Measurements from ENCODE around the gene SYPL1.
A peak's percentile ranks its signal among the peaks of the same experiment; 100 is the strongest.

The SYPL1 gene

GRCh38 chr7:106127984-106128780, 16.1 kb upstream of the SYPL1 start:
- H3K9me3 Mint-ChIP-seq: no peaks in the 10 kb centered on the region
- ATAC-seq: no peak
- H3K4me3 Mint-ChIP-seq: no peak overlapping the region
- no peak overlapping the region for H3K27ac Mint-ChIP-seq
- no peaks in the 10 kb centered on the region for H3K36me3 Mint-ChIP-seq
- H3K4me1 Mint-ChIP-seq: peaks cover 13% of the 10 kb centered on the region
- H3K27me3 Mint-ChIP-seq: no peaks in the 10 kb centered on the region

DNA sequence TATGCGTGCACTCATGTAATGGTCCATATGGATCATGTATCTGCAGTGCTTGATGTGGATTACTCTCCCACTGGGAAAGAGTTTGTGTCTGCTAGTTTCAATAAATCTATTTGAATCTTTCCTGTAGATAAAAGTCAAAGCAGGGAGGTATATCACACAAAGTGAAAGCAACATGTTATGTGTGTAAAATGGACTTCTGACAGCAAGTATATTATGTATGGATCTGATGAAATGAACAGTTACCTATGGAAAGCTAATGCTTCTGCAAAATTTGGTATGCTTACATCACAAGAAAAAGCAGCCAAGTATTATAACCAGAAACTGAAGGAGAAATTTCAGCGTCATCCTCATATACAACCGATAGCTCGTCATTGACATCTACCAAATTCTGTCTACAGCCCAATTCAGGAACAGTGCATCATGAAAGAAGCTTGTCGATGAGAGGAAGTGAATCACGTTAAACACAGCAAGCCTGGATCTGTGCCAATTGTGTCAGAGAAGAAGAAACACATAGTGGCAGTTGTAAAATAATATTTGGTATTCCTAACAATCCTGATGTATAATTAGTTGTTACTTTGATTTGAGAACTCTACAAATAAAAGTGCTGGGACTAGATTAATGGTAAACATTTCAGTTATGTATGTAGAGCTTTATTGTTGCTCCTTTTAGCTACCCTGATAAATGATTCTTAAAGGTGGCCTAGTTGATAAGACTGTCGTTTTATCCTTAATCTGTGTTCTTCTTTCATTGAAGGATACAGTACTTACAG, 14.2 kb upstream of the SYPL1 start:
- Mint-ChIP-seq H3K4me1 (peaks cover 17% of the 10 kb centered on the region), H3K36me3 (no peaks in the 10 kb centered on the region), H3K9me3 (no peaks in the 10 kb centered on the region), H3K27ac (no peak overlapping the region), H3K27me3 (no peaks in the 10 kb centered on the region), H3K4me3 (no peak overlapping the region)
- ATAC-seq: no peak

DNA sequence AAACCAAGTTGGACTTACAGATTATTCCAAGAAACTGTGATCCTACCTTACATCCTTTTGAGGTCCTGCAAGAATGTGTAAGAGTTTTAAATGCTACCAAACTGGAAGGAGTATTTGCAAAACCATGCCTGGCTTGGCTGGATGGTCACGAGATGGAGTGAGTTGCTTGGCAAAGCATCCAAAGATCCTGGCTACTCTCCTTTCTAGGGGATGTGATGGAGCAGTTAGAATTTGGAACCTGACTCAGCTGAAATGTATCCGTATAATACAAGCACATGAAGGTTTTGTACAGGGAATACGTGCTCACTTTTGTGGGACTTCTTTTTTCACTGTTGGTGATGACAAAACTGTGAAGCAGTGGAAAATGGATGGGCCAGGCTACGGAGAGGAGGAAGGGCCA, 13.3 kb upstream of the SYPL1 start:
- no peak overlapping the region for H3K4me3 Mint-ChIP-seq

GRCh38 chr7:106124186-106124585, 12.1 kb upstream of the SYPL1 start:
- no peaks in the 10 kb centered on the region for H3K27me3 Mint-ChIP-seq
- H3K36me3 Mint-ChIP-seq: no peaks in the 10 kb centered on the region
- H3K27ac Mint-ChIP-seq: peak overlapping the region; percentile 19
- H3K4me3 Mint-ChIP-seq: no peak overlapping the region
- no peaks in the 10 kb centered on the region for H3K9me3 Mint-ChIP-seq
- no peak for ATAC-seq
- H3K4me1 Mint-ChIP-seq: peaks cover 25% of the 10 kb centered on the region

More for the DNA sequence above, 13.3 kb upstream of the SYPL1 start:
- no peak overlapping the region for H3K27ac Mint-ChIP-seq
- H3K9me3 Mint-ChIP-seq: no peaks in the 10 kb centered on the region
- peaks cover 22% of the 10 kb centered on the region for H3K4me1 Mint-ChIP-seq
- H3K36me3 Mint-ChIP-seq: no peaks in the 10 kb centered on the region
- H3K27me3 Mint-ChIP-seq: no peaks in the 10 kb centered on the region
- ATAC-seq: no peak

GRCh38 chr7:106122713-106123112, 10.6 kb upstream of the SYPL1 start:
- Mint-ChIP-seq H3K27ac (no peak overlapping the region), H3K4me3 (no peak overlapping the region), H3K9me3 (no peaks in the 10 kb centered on the region), H3K4me1 (peaks cover 33% of the 10 kb centered on the region), H3K27me3 (no peaks in the 10 kb centered on the region), H3K36me3 (no peaks in the 10 kb centered on the region)
- no peak for ATAC-seq

- Mint-ChIP-seq H3K27ac (no peak overlapping the region), H3K4me1 (peaks cover 43% of the 10 kb centered on the region), H3K36me3 (no peaks in the 10 kb centered on the region)
Measured at GRCh38 chr7:106121189-106121810, 9.2 kb upstream of the SYPL1 start.

DNA sequence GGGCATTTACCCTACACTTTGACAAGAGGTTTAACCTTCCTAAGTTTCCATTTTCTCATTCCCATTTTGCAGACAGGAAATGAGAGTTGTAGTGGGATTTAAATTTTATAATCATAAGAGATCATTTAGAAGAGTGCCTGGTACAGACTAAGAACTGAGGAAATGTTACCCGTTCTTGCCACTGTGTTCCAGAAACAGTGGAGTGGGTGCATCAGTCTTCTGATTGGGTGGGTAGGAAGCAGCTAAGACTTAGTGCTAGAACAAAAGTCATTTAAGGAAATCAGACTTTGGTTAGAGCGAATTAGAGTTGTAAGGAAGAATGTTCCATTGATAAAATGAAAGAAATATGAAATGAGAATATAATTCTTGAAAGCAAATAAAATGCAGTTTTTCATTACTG, 8.4 kb upstream of the SYPL1 start:
- Mint-ChIP-seq H3K9me3 (no peaks in the 10 kb centered on the region), H3K27me3 (no peaks in the 10 kb centered on the region), H3K36me3 (no peaks in the 10 kb centered on the region), H3K4me1 (peaks cover 43% of the 10 kb centered on the region), H3K4me3 (no peak overlapping the region), H3K27ac (peak overlapping the region; percentile 70)
- ATAC-seq: no peak

More at GRCh38 chr7:106121189-106121810, 9.2 kb upstream of the SYPL1 start:
- no peak for ATAC-seq
- H3K27me3 Mint-ChIP-seq: no peaks in the 10 kb centered on the region
- H3K9me3 Mint-ChIP-seq: no peaks in the 10 kb centered on the region
- no peak overlapping the region for H3K4me3 Mint-ChIP-seq

DNA sequence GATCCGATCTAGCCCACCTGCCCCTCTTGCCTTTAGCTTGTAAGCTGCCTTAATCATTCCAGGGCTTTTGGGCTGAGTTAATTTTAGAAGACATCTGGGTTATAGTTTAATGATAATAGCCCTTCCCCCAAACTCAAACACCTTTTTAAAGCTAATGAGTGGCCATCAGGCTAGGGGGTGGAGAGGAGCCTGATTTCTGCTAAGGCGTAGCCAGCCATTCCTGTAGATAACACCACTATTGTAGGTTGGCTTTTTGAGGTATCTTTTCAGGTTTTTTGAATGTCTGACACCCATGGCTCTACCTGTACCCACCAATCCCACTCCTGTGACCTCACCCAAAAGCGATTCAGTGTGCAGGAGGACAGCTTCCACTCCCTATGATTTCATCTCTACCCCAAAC, 7.6 kb upstream of the SYPL1 start:
- no peaks in the 10 kb centered on the region for H3K9me3 Mint-ChIP-seq

GRCh38 chr7:106117786-106118544, 5.9 kb upstream of the SYPL1 start:
- H3K4me3 Mint-ChIP-seq: no peak overlapping the region
- no peak for ATAC-seq
- peak overlapping the region; percentile 79 for H3K27ac Mint-ChIP-seq
- no peaks in the 10 kb centered on the region for H3K36me3 Mint-ChIP-seq
- no peaks in the 10 kb centered on the region for H3K27me3 Mint-ChIP-seq
- peaks cover 53% of the 10 kb centered on the region for H3K4me1 Mint-ChIP-seq
- H3K9me3 Mint-ChIP-seq: no peaks in the 10 kb centered on the region

More for the DNA sequence above, 7.6 kb upstream of the SYPL1 start:
- Mint-ChIP-seq H3K36me3 (no peaks in the 10 kb centered on the region), H3K4me1 (peaks cover 46% of the 10 kb centered on the region), H3K27me3 (no peaks in the 10 kb centered on the region), H3K4me3 (no peak overlapping the region), H3K27ac (peak overlapping the region; percentile 70)
- no peak for ATAC-seq

DNA sequence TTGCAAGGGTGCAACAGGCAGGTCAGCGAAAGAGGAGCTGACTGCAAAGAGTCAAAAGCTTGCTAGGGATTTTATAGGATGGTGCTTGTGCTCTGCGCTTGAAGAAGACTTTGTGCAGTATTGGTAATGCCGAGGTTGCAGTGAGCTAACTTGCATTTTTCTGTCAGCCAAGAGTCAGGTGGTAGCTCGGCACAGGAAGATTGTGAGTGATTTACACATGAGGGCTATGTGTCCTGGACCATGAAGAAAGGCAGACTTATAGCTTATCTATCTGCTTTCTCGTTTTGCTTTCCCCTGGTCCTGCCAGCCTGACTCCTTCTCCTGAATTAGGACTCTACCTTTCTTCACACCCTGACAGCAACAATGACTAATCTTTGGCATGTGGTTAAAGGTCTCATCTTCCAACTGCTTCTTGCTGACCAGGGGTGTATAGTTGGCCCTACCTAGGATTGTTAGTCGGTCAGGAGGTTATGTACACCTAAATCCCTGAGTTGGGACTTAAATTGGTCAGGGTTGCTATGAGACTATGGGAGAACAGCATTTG, 4.1 kb upstream of the SYPL1 start:
- H3K27ac Mint-ChIP-seq: peak overlapping the region; percentile 79
- H3K36me3 Mint-ChIP-seq: no peaks in the 10 kb centered on the region
- no peak for ATAC-seq
- no peak overlapping the region for H3K4me3 Mint-ChIP-seq
- no peaks in the 10 kb centered on the region for H3K9me3 Mint-ChIP-seq
- H3K27me3 Mint-ChIP-seq: no peaks in the 10 kb centered on the region
- H3K4me1 Mint-ChIP-seq: peaks cover 51% of the 10 kb centered on the region

DNA sequence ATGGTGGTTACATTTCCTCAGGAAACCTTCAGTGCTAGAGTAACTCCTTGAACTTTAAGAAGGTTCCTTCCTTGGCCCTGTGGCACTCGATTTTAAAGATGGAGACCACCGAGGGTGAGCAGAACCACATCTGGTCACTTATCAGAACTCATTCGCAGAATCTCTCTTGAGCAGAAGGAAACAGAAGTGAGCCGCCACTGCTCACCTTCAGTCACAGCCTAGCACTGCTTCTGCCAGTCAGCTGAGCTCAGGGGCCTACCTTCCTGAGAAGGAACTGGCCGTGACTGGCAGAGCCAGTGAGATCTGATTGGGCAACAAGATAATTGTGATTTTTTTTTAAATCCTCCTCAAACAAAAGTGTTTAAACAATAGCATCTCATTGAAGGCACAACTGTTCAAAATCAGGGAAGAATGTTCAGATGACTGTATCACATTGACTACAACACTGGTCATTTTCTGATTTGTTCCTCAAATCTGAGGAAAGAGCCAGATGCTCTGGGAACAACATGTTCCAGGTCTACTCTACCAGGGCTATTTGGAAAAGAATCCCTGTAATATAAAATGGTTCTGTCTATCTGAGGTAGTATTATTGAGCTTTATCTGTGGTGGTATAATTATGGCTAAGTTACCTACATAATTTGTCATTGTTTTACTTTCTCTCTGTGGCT, 2.7 kb upstream of the SYPL1 start:
- Mint-ChIP-seq H3K4me3 (peak overlapping the region; percentile 13), H3K4me1 (peaks cover 52% of the 10 kb centered on the region), H3K36me3 (peaks cover 6% of the 10 kb centered on the region), H3K27me3 (no peaks in the 10 kb centered on the region), H3K9me3 (no peaks in the 10 kb centered on the region), H3K27ac (peak overlapping the region; percentile 83)
- peak; percentile 42 for ATAC-seq

DNA sequence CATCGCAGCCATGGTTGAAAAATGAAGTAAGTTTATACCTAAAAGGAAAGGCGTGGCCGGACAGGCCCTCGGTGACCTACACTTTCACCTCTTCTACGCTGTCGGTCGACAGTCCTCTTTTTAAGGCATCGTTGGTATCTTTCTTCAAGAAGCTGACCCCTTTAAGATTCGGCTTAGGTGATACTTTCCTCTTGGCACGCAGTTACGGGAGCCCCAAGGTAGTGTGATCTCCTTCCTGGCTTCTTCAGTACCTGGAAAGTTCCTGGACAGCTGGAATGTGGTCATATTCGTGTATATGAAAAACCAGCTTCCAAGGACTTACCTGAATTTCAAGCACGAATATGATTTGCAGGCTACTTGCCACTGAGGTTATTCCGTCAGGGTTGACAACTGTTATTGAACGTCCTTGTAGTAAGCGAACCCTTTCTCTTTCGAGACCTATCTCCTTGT, 885 bp upstream of the SYPL1 start:
- Mint-ChIP-seq H3K9me3 (no peaks in the 10 kb centered on the region), H3K27ac (peak overlapping the region; percentile 98), H3K4me3 (peak overlapping the region; percentile 91), H3K27me3 (no peaks in the 10 kb centered on the region), H3K4me1 (peaks cover 66% of the 10 kb centered on the region), H3K36me3 (peaks cover 6% of the 10 kb centered on the region)
- ATAC-seq: no peak

- Mint-ChIP-seq H3K4me1 (peaks cover 53% of the 10 kb centered on the region), H3K4me3 (peak overlapping the region; percentile 91)
- ATAC-seq: peak; percentile 74
Measured at GRCh38 chr7:106111655-106112117, 426 bp downstream of the SYPL1 start.

More at GRCh38 chr7:106111655-106112117, 426 bp downstream of the SYPL1 start:
- H3K27ac Mint-ChIP-seq: peak overlapping the region; percentile 98
- no peaks in the 10 kb centered on the region for H3K9me3 Mint-ChIP-seq
- peaks cover 6% of the 10 kb centered on the region for H3K36me3 Mint-ChIP-seq
- no peaks in the 10 kb centered on the region for H3K27me3 Mint-ChIP-seq

Measured in stimulated activated memory B cell treated with anti-CD40 and anti-IgM and Interleukin-4, amounts not matched to agents 10 μg/mL and 1 μg/mL and 100 μg/mL, for 72 hours (primary cell).